WTC11 (cell line): ENCODE results near the gene RSRC1. TPM values are rescaled to one million over a fixed set of nuclear protein-coding genes. Genes with fewer than 3 reads are reported as not detected.

Experiments used
- ATAC-seq: fragments of 200-7000 bp; cut with Tn5 transposase; 2 replicates; pipeline ENCODE4 v1.10.0; 2021; ENCODE audit warnings: mild to moderate bottlenecking, moderate library complexity
- CTCF ChIA-PET: fragments of 300-600 bp; sonication (Branson Sonifier 250); formaldehyde crosslinking; loops from one replicate; lab custom pipeline; 2021; ENCODE audit warnings: antibody characterized with exemption; lab: Charles Lee
- POLR2A ChIA-PET: fragments of 350-600 bp; sonication (Branson Sonifier 250); formaldehyde crosslinking; loops from one replicate; lab custom pipeline; 2021; ENCODE audit warnings: antibody characterized with exemption; lab: Charles Lee
- DNase-seq: peaks from one replicate; pipeline ENCODE4 v3.0.0; 2021; ENCODE audit warnings: low spot score
- H3K27ac Mint-ChIP-seq: 2 replicates; pipeline ENCODE4 v1.8.0; 2021; ENCODE audit warnings: mixed read lengths
- H3K27me3 Mint-ChIP-seq: 2 replicates; pipeline ENCODE4 v1.8.0; 2021; ENCODE audit warnings: low read depth, mild to moderate bottlenecking, moderate library complexity, mixed read lengths
- H3K36me3 Mint-ChIP-seq: 2 replicates; pipeline ENCODE4 v1.8.0; 2021; ENCODE audit warnings: mixed read lengths
- H3K4me1 Mint-ChIP-seq: 2 replicates; pipeline ENCODE4 v1.8.0; 2022; ENCODE audit warnings: mixed read lengths
- H3K4me3 Mint-ChIP-seq: 2 replicates; pipeline ENCODE4 v1.8.0; 2021; ENCODE audit warnings: mild to moderate bottlenecking, moderate library complexity, mixed read lengths
- H3K9me3 Mint-ChIP-seq: 2 replicates; pipeline ENCODE4 v1.8.0; 2021; ENCODE audit warnings: mixed read lengths
- ELF4 ChIP-seq: sonication (generic); formaldehyde crosslinking; IDR thresholded peaks from 2 replicates; pipeline ENCODE4 v1.8.1; 2022; ENCODE audit warnings: low read depth, mild to moderate bottlenecking, moderate library complexity, missing genetic modification reagents
- FOXJ3 ChIP-seq: sonication (generic); formaldehyde crosslinking; IDR thresholded peaks from 2 replicates; pipeline ENCODE4 v1.9.0; 2021; ENCODE audit warnings: missing genetic modification reagents, mild to moderate bottlenecking, borderline replicate concordance
- HMGA2 ChIP-seq: fragments of 250-450 bp; sonication (Bioruptor Pico); IDR thresholded peaks from 2 replicates; pipeline ENCODE4 v1.4.0; 2021; ENCODE audit warnings: mild to moderate bottlenecking, moderate library complexity
- JAZF1 ChIP-seq: fragments of 250-450 bp; sonication (Bioruptor Pico); IDR thresholded peaks from 2 replicates; pipeline ENCODE4 v1.9.0; 2021; ENCODE audit warnings: moderate library complexity, mild to moderate bottlenecking, inconsistent platforms
- MXD4 ChIP-seq: fragments of 250-450 bp; sonication (Bioruptor Pico); IDR thresholded peaks from 2 replicates; pipeline ENCODE4 v1.8.0; 2021; ENCODE audit warnings: mild to moderate bottlenecking, moderate library complexity, borderline replicate concordance
- NR1H2 ChIP-seq: sonication (generic); formaldehyde crosslinking; IDR thresholded peaks from 2 replicates; pipeline ENCODE4 v1.9.0; 2021; ENCODE audit warnings: mild to moderate bottlenecking, moderate library complexity, missing genetic modification reagents
- PRRX2 ChIP-seq: fragments of 250-450 bp; sonication (Bioruptor Pico); IDR thresholded peaks from 2 replicates; pipeline ENCODE4 v1.8.0; 2021; ENCODE audit warnings: mild to moderate bottlenecking
- RELA ChIP-seq: sonication (generic); formaldehyde crosslinking; IDR thresholded peaks from 2 replicates; pipeline ENCODE4 v1.8.1; 2022; ENCODE audit warnings: missing genetic modification reagents, mild to moderate bottlenecking, borderline replicate concordance
- SP1 ChIP-seq: sonication (generic); formaldehyde crosslinking; conservative IDR thresholded peaks from 2 replicates; pipeline ENCODE4 v1.8.1; 2022; ENCODE audit warnings: missing genetic modification reagents
- TCF7 ChIP-seq: sonication (generic); formaldehyde crosslinking; IDR thresholded peaks from 2 replicates; pipeline ENCODE4 v1.8.0; 2022; ENCODE audit warnings: mild to moderate bottlenecking, low read depth, missing genetic modification reagents, moderate library complexity
- TEAD4 ChIP-seq: sonication (generic); formaldehyde crosslinking; IDR thresholded peaks from 2 replicates; pipeline ENCODE4 v1.8.0; 2022; ENCODE audit warnings: mild to moderate bottlenecking, missing genetic modification reagents
- ZNF396 ChIP-seq: fragments of 250-450 bp; sonication (Bioruptor Pico); IDR thresholded peaks from 2 replicates; pipeline ENCODE4 v1.8.0; 2021; ENCODE audit warnings: mild to moderate bottlenecking, moderate library complexity, borderline replicate concordance
- total RNA-seq: library from RNA; stranded (reverse); gene quantifications from 3 replicates; pipeline ENCODE4 v1.2.3, GENCODE V29; 2021
- TF ChIP-seq, protein P1 (sequence below): sonication (generic); formaldehyde crosslinking; IDR thresholded peaks from 2 replicates; pipeline ENCODE4 v1.8.1; 2023; ENCODE audit warnings: mild to moderate bottlenecking, missing genetic modification reagents
- TF ChIP-seq, protein P2 (sequence below): sonication (generic); formaldehyde crosslinking; IDR thresholded peaks from 2 replicates; pipeline ENCODE4 v1.8.1; 2022; ENCODE audit warnings: missing genetic modification reagents, borderline replicate concordance
- TF ChIP-seq, protein P3 (sequence below): fragments of 250-450 bp; sonication (Bioruptor Pico); IDR thresholded peaks from 2 replicates; pipeline ENCODE4 v1.9.0; 2021; ENCODE audit warnings: mild to moderate bottlenecking
- TF ChIP-seq, protein P4 (sequence below): fragments of 250-450 bp; sonication (Bioruptor Pico); IDR thresholded peaks from 2 replicates; pipeline ENCODE4 v1.8.0; 2021; ENCODE audit warnings: mild to moderate bottlenecking
- TF ChIP-seq, protein P5 (sequence below): sonication (generic); formaldehyde crosslinking; IDR thresholded peaks from 2 replicates; pipeline ENCODE4 v1.8.0; 2023; ENCODE audit warnings: missing genetic modification reagents, mild to moderate bottlenecking, borderline replicate concordance
- TF ChIP-seq, protein P6 (sequence below): fragments of 250-450 bp; sonication (Bioruptor Pico); IDR thresholded peaks from 2 replicates; pipeline ENCODE4 v1.9.0; 2021; ENCODE audit warnings: moderate library complexity, mild to moderate bottlenecking, inconsistent platforms, borderline replicate concordance
- TF ChIP-seq, protein P7 (sequence below): sonication (generic); formaldehyde crosslinking; IDR thresholded peaks from 2 replicates; pipeline ENCODE4 v1.8.0; 2022; ENCODE audit warnings: mild to moderate bottlenecking, missing genetic modification reagents

Gene RSRC1
- total RNA-seq, 1 experiment from 2014 or later, result 21.3 TPM

DNA sequence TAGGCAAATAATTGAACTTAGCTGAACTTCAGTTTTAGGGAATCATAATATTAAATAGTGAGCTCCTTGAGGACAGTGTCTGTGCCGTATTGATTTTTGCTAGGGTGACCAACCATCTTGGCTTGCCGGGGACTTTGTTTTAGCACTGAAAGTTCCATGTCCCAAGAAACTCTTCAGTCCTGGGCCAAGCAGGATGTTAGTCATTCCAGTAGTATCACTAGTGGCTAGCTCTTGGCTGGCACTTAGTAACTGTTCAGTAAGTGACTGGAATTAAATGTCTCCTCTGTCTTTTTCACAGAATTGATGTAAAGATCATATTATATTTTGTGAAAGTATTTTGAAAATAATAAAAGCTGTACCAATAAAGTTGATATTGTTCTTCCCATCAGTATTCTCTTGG, 42.3 kb downstream of the RSRC1 start (continued):
- TF ChIP-seq NR1H2 (CRISPR knock-in tag) (no peak), RELA (no peak), JAZF1 (CRISPR knock-in tag) (no peak), TCF7 (CRISPR knock-in tag) (no peak)
- TF ChIP-seq, protein P1, sequence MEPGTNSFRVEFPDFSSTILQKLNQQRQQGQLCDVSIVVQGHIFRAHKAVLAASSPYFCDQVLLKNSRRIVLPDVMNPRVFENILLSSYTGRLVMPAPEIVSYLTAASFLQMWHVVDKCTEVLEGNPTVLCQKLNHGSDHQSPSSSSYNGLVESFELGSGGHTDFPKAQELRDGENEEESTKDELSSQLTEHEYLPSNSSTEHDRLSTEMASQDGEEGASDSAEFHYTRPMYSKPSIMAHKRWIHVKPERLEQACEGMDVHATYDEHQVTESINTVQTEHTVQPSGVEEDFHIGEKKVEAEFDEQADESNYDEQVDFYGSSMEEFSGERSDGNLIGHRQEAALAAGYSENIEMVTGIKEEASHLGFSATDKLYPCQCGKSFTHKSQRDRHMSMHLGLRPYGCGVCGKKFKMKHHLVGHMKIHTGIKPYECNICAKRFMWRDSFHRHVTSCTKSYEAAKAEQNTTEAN (CRISPR knock-in tag), result no peak
- TF ChIP-seq, protein P2, sequence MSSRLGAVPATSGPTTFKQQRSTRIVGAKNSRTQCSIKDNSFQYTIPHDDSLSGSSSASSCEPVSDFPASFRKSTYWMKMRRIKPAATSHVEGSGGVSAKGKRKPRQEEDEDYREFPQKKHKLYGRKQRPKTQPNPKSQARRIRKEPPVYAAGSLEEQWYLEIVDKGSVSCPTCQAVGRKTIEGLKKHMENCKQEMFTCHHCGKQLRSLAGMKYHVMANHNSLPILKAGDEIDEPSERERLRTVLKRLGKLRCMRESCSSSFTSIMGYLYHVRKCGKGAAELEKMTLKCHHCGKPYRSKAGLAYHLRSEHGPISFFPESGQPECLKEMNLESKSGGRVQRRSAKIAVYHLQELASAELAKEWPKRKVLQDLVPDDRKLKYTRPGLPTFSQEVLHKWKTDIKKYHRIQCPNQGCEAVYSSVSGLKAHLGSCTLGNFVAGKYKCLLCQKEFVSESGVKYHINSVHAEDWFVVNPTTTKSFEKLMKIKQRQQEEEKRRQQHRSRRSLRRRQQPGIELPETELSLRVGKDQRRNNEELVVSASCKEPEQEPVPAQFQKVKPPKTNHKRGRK (CRISPR knock-in tag), result no peak
- TF ChIP-seq, protein P3, sequence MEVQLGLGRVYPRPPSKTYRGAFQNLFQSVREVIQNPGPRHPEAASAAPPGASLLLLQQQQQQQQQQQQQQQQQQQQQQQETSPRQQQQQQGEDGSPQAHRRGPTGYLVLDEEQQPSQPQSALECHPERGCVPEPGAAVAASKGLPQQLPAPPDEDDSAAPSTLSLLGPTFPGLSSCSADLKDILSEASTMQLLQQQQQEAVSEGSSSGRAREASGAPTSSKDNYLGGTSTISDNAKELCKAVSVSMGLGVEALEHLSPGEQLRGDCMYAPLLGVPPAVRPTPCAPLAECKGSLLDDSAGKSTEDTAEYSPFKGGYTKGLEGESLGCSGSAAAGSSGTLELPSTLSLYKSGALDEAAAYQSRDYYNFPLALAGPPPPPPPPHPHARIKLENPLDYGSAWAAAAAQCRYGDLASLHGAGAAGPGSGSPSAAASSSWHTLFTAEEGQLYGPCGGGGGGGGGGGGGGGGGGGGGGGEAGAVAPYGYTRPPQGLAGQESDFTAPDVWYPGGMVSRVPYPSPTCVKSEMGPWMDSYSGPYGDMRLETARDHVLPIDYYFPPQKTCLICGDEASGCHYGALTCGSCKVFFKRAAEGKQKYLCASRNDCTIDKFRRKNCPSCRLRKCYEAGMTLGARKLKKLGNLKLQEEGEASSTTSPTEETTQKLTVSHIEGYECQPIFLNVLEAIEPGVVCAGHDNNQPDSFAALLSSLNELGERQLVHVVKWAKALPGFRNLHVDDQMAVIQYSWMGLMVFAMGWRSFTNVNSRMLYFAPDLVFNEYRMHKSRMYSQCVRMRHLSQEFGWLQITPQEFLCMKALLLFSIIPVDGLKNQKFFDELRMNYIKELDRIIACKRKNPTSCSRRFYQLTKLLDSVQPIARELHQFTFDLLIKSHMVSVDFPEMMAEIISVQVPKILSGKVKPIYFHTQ (CRISPR knock-in tag), result no peak

DNA sequence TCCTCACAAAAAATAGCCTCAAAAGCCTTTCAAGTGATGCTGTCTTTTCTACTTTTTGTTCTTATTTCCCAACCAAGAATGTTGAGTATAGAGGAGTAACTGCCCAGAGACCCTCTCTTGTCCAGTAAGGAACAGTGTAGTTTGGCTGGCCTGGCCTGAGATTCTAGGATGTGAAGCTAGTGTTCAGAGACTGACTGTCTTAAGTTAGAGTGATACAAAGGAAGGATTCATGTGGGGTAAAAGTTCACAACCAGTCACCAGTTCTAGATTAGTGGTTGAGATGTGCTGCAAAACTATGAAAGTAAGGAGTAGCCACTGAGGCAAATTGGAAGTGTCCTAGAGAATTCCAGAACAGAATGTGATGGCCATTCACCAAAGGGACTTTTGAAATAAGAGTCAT, 49.1 kb downstream of the RSRC1 start:
- no peak overlapping the region for H3K27ac Mint-ChIP-seq
- CTCF ChIA-PET, result interaction anchor here (0.7 kb wide), 1 partner anchor 8 kb away, joined by 3 read pairs; no protein-coding TSS in a partner anchor
- POLR2A ChIA-PET, result no interaction called here
- no peak for ATAC-seq
- no peak for DNase-seq
- H3K4me3 Mint-ChIP-seq, result no peak overlapping the region
- peaks cover 4% of the 10 kb centered on the region; the same call in 1 of the 2 replicates for H3K36me3 Mint-ChIP-seq
- no peak for TF ChIP-seq ELF4
- no peak for TF ChIP-seq PRRX2
- no peak for TF ChIP-seq MXD4 (CRISPR knock-in tag)
- H3K4me1 Mint-ChIP-seq, result no peaks in the 10 kb centered on the region
- H3K9me3 Mint-ChIP-seq, result peaks cover 5% of the 10 kb centered on the region
- H3K27me3 Mint-ChIP-seq, result no peaks in the 10 kb centered on the region

DNA sequence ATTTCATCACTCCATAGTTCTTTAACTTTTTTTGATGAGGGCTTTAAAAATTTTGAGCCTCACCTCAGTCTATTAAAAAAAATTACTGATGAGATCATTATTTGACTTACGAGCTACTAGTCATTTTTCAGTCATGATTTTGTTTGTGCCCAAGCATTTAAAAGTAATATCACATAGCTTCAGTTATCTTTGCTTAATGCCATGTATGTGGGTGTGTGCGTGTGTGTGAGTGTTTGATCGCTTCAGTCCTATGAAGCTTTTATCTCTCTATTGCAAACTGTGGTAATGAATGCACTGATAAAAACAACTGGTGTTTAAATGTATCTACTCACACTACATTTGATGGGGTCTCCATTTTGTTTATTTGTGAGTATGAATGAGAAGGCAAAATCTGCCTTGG, 49.8 kb downstream of the RSRC1 start:
- Mint-ChIP-seq H3K27ac (no peak overlapping the region), H3K27me3 (no peaks in the 10 kb centered on the region), H3K4me1 (no peaks in the 10 kb centered on the region), H3K36me3 (peaks cover 4% of the 10 kb centered on the region; the same call in 1 of the 2 replicates), H3K4me3 (no peak overlapping the region), H3K9me3 (peaks cover 4% of the 10 kb centered on the region)
- POLR2A ChIA-PET, result no interaction called here
- no peak for DNase-seq
- TF ChIP-seq, protein P4, sequence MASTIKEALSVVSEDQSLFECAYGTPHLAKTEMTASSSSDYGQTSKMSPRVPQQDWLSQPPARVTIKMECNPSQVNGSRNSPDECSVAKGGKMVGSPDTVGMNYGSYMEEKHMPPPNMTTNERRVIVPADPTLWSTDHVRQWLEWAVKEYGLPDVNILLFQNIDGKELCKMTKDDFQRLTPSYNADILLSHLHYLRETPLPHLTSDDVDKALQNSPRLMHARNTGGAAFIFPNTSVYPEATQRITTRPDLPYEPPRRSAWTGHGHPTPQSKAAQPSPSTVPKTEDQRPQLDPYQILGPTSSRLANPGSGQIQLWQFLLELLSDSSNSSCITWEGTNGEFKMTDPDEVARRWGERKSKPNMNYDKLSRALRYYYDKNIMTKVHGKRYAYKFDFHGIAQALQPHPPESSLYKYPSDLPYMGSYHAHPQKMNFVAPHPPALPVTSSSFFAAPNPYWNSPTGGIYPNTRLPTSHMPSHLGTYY, result no peak
- TF ChIP-seq, protein P5, sequence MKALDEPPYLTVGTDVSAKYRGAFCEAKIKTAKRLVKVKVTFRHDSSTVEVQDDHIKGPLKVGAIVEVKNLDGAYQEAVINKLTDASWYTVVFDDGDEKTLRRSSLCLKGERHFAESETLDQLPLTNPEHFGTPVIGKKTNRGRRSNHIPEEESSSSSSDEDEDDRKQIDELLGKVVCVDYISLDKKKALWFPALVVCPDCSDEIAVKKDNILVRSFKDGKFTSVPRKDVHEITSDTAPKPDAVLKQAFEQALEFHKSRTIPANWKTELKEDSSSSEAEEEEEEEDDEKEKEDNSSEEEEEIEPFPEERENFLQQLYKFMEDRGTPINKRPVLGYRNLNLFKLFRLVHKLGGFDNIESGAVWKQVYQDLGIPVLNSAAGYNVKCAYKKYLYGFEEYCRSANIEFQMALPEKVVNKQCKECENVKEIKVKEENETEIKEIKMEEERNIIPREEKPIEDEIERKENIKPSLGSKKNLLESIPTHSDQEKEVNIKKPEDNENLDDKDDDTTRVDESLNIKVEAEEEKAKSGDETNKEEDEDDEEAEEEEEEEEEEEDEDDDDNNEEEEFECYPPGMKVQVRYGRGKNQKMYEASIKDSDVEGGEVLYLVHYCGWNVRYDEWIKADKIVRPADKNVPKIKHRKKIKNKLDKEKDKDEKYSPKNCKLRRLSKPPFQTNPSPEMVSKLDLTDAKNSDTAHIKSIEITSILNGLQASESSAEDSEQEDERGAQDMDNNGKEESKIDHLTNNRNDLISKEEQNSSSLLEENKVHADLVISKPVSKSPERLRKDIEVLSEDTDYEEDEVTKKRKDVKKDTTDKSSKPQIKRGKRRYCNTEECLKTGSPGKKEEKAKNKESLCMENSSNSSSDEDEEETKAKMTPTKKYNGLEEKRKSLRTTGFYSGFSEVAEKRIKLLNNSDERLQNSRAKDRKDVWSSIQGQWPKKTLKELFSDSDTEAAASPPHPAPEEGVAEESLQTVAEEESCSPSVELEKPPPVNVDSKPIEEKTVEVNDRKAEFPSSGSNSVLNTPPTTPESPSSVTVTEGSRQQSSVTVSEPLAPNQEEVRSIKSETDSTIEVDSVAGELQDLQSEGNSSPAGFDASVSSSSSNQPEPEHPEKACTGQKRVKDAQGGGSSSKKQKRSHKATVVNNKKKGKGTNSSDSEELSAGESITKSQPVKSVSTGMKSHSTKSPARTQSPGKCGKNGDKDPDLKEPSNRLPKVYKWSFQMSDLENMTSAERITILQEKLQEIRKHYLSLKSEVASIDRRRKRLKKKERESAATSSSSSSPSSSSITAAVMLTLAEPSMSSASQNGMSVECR (CRISPR knock-in tag), result no peak
- TF ChIP-seq, protein P6, sequence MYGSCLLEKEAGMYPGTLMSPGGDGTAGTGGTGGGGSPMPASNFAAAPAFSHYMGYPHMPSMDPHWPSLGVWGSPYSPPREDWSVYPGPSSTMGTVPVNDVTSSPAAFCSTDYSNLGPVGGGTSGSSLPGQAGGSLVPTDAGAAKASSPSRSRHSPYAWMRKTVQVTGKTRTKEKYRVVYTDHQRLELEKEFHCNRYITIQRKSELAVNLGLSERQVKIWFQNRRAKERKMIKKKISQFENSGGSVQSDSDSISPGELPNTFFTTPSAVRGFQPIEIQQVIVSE (CRISPR knock-in tag), result no peak
- no peak for TF ChIP-seq TEAD4
- TF ChIP-seq, protein P7, sequence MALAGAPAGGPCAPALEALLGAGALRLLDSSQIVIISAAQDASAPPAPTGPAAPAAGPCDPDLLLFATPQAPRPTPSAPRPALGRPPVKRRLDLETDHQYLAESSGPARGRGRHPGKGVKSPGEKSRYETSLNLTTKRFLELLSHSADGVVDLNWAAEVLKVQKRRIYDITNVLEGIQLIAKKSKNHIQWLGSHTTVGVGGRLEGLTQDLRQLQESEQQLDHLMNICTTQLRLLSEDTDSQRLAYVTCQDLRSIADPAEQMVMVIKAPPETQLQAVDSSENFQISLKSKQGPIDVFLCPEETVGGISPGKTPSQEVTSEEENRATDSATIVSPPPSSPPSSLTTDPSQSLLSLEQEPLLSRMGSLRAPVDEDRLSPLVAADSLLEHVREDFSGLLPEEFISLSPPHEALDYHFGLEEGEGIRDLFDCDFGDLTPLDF (CRISPR knock-in tag), result no peak
- no peak for TF ChIP-seq TCF7 (CRISPR knock-in tag)
- TF ChIP-seq ZNF396 (CRISPR knock-in tag), result no peak
- no peak for TF ChIP-seq HMGA2 (CRISPR knock-in tag)
- TF ChIP-seq SP1 (CRISPR knock-in tag), result no peak
- TF ChIP-seq FOXJ3, result no peak
- CTCF ChIA-PET, result no interaction called here
- no peak for ATAC-seq
